Vagina (tissue), 2 donors: ENCODE results near the gene ID3. TPM values are rescaled to one million over a fixed set of nuclear protein-coding genes. Genes with fewer than 3 reads are reported as not detected.

Source experiments
- DNase-seq, 2 donors: peaks; one replicate each; pipeline ENCODE4 v3.0.0-alpha.2; 2017; ENCODE audit errors: extremely low spot score in 2 of 2
- H3K27ac ChIP-seq: fragments of 200-600 bp; sonication (generic); one replicate; pipeline ENCODE4 v1.5.1; 2019
- H3K27me3 ChIP-seq: fragments of 200-600 bp; sonication (generic); one replicate; pipeline ENCODE4 v1.5.1; 2019
- H3K36me3 ChIP-seq, 2 donors: fragments of 200-600 bp; sonication (generic); one replicate each; pipeline ENCODE4 v1.5.1; 2017 to 2019
- H3K4me1 ChIP-seq: fragments of 200-600 bp; sonication (generic); one replicate; pipeline ENCODE4 v1.5.1; 2019
- H3K4me3 ChIP-seq, 2 donors: fragments of 200-600 bp; sonication (generic); 1 replicate in 1 of 2; 2 replicates in 1 of 2; pipeline ENCODE4 v1.5.1; 2016 to 2019
- H3K9me3 ChIP-seq: fragments of 200-600 bp; sonication (generic); one replicate; pipeline ENCODE4 v1.5.1; 2019
- POLR2A ChIP-seq, 2 donors: fragments of 450-650 bp; IDR thresholded peaks; one replicate each; pipeline ENCODE4 v1.6.1; 2017; ENCODE audit warnings: antibody characterized with exemption in 2 of 2, mild to moderate bottlenecking in 2 of 2, moderate library complexity in 2 of 2
- POLR2AphosphoS5 ChIP-seq, 2 donors: sonication (generic); formaldehyde crosslinking; IDR thresholded peaks; one replicate each; pipeline ENCODE4 v1.9.0; 2017; ENCODE audit warnings: antibody characterized with exemption in 2 of 2, mild to moderate bottlenecking in 2 of 2, low read depth in 1 of 2; ENCODE audit not compliant: insufficient read depth in 1 of 2
- intact Hi-C: fragments of 100-400 bp; cut with DNase I; formaldehyde crosslinking; loops from one replicate; pipeline ENCODE4 v1.15.1; 2023
- total RNA-seq: library from RNA; depleted of rRNA; stranded (reverse); fragments of >200 nt; gene quantifications from one replicate; pipeline ENCODE4 v1.2.3, GENCODE V29; 2016
- TF ChIP-seq, protein P1 (sequence below), 3 experiments: fragments of 450-650 bp in 2 of 3; fragments of 200-600 bp in 1 of 3; sonication (generic) in 1 of 3; IDR thresholded peaks; one replicate each; pipeline ENCODE4 v1.5.1; 2017 to 2019; ENCODE audit warnings: antibody characterized with exemption in 3 of 3, mild to moderate bottlenecking in 2 of 3, moderate library complexity in 2 of 3

Gene ID3
- total RNA-seq, 1 donor from 2014 or later: 358 TPM

- no peaks in the 10 kb centered on the region for H3K27me3 ChIP-seq
- H3K4me3 ChIP-seq: peak overlapping the region; percentile 65 to 73
- DNase-seq: no peak
- no peaks in the 10 kb centered on the region for H3K9me3 ChIP-seq
- no peaks in the 10 kb centered on the region for H3K36me3 ChIP-seq
- intact Hi-C loops: no loop called here
- H3K27ac ChIP-seq: peak overlapping the region; percentile 86
- peaks cover 73% of the 10 kb centered on the region for H3K4me1 ChIP-seq
- TF ChIP-seq POLR2AphosphoS5 (IDR thresholded peaks at IDR 0.05; ENCODE audit: insufficient read depth in 1 of 2, low read depth in 1 of 2) (no peak), POLR2A (IDR thresholded peaks at IDR 0.05) (no peak)
- TF ChIP-seq, protein P1, sequence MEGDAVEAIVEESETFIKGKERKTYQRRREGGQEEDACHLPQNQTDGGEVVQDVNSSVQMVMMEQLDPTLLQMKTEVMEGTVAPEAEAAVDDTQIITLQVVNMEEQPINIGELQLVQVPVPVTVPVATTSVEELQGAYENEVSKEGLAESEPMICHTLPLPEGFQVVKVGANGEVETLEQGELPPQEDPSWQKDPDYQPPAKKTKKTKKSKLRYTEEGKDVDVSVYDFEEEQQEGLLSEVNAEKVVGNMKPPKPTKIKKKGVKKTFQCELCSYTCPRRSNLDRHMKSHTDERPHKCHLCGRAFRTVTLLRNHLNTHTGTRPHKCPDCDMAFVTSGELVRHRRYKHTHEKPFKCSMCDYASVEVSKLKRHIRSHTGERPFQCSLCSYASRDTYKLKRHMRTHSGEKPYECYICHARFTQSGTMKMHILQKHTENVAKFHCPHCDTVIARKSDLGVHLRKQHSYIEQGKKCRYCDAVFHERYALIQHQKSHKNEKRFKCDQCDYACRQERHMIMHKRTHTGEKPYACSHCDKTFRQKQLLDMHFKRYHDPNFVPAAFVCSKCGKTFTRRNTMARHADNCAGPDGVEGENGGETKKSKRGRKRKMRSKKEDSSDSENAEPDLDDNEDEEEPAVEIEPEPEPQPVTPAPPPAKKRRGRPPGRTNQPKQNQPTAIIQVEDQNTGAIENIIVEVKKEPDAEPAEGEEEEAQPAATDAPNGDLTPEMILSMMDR (IDR thresholded peaks at IDR 0.05): no peak
Measured at GRCh38 chr1:23557471-23558124, 1.7 kb downstream of the ID3 start.

DNA sequence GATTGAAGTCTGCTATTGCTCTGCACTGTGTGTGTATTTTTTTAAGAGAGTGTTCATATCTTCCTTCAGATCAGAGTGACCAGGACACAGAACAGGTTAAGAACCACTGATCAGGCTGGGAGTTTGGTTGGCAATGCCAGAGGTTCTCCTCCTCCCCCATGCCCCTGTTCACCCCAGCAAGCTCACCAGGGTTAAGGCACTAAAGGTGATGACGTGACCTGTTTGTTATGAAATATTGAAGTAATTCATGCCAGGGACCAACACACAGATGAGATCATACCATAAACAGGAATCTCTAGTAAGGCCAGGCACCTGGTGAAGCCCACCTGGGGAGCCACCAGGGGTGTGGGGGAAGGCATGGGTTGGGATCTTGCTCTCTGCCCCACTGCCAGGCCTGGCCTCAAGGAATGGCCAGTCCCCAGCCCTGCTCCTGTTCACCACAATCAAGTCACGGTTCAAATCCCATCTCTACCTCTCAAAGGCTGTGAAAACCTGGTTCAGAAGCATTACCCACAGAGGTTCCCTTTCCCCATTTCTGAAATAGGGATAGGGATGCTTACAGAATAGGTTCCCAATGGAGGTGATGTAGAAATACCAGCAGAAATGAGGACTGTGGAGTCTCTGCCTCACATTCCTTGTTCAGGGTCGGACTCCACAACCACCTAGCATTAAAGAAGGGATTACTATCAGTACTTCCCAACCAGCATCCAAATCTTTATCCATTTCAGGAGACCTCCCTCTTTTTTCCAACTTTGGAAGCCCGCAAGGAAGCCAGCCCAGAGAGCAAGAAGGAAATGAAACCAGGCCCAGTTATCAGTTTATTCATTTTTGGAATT, 2.4 kb downstream of the ID3 start:
- Histone ChIP-seq H3K4me3 (peak overlapping the region; percentile 65 to 73), H3K4me1 (peaks cover 69% of the 10 kb centered on the region), H3K9me3 (no peaks in the 10 kb centered on the region), H3K36me3 (no peaks in the 10 kb centered on the region), H3K27me3 (no peaks in the 10 kb centered on the region), H3K27ac (peak overlapping the region; percentile 86)
- TF ChIP-seq POLR2AphosphoS5 (IDR thresholded peaks at IDR 0.05; ENCODE audit: insufficient read depth in 1 of 2, low read depth in 1 of 2): peak in 1 of 2 donors; percentile 18
- no peak for TF ChIP-seq POLR2A (IDR thresholded peaks at IDR 0.05)
- intact Hi-C loops: no loop called here
- no peak for DNase-seq

GRCh38 chr1:23555986-23556634, 3.2 kb downstream of the ID3 start:
- Histone ChIP-seq H3K9me3 (no peaks in the 10 kb centered on the region), H3K27me3 (no peaks in the 10 kb centered on the region), H3K36me3 (no peaks in the 10 kb centered on the region), H3K4me3 (peak overlapping the region; percentile 65 to 71), H3K27ac (peak overlapping the region; percentile 86), H3K4me1 (peaks cover 62% of the 10 kb centered on the region)
- intact Hi-C loops: no loop called here
- no peak for DNase-seq
- TF ChIP-seq POLR2A (IDR thresholded peaks at IDR 0.05) (no peak), POLR2AphosphoS5 (IDR thresholded peaks at IDR 0.05; ENCODE audit: insufficient read depth in 1 of 2, low read depth in 1 of 2) (no peak)
- TF ChIP-seq, protein P1 (IDR thresholded peaks at IDR 0.05): no peak

- Histone ChIP-seq H3K4me1 (peaks cover 55% of the 10 kb centered on the region), H3K27me3 (no peaks in the 10 kb centered on the region), H3K9me3 (no peaks in the 10 kb centered on the region), H3K36me3 (no peaks in the 10 kb centered on the region), H3K27ac (peak overlapping the region; percentile 86), H3K4me3 (peak overlapping the region; percentile 65 to 71)
- TF ChIP-seq, protein P1 (IDR thresholded peaks at IDR 0.05): no peak
- TF ChIP-seq POLR2AphosphoS5 (IDR thresholded peaks at IDR 0.05; ENCODE audit: insufficient read depth in 1 of 2, low read depth in 1 of 2) (peak in 1 of 2 donors; percentile 6), POLR2A (IDR thresholded peaks at IDR 0.05) (no peak)
- intact Hi-C loops: no loop called here
- no peak for DNase-seq
Measured at GRCh38 chr1:23555270-23555985, 3.9 kb downstream of the ID3 start.
